Skeletal muscle cell (primary cell): Measurements from ENCODE around the gene KCNH4.
A peak's percentile ranks its signal among the peaks of the same experiment; 100 is the strongest.

Experiments
- DNase-seq: peaks from one replicate; pipeline ENCODE4 v3.0.0-alpha.2; 2010; ENCODE audit warnings: low read depth
- H3K4me3 ChIP-seq: 2 replicates; pipeline ENCODE4 v1.5.1; 2011; ENCODE audit warnings: low read depth, mild to moderate bottlenecking, control low read depth, low read length, moderate library complexity

KCNH4 gene

DNA sequence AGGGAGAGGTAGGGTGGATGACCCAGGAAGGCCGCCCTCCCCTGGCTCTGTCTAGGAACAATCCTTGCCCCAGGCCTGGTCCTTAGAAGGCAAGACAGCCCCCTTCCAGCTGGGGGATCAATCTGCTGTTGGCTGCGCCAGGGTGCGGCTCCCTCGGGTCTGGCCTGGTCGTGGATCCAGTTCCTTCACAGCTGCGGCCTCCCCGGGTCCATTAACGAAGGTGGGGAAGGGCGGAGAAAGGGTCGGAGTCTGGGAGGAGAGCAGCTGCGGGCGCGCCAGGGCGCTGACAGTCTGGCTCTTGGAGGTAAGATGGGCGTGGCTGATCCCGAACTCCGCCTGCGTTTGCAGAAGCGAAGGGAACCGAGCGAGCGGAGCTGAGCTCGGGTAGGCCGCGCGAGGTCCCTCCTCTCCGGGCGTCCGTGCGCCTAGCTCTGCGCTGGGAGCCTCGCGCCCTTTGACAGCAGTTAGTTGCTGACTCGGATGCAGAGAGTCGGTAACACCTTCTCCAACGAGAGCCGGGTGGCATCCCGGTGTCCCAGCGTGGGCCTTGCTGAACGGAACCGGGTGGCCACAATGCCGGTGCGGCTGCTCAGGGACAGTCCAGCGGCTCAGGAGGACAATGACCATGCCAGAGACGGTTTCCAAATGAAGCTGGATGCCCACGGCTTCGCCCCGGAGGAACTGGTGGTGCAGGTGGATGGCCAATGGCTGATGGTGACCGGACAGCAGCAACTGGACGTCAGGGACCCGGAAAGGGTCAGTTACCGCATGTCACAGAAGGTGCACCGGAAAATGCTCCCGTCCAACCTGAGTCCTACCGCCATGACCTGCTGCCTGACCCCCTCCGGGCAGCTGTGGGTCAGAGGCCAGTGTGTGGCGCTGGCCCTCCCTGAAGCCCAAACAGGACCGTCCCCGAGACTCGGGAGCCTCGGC is 58.3 kb downstream of the KCNH4 start, which contains the start of gene HSPB9:
HSPB9 (plus strand) TSS at position 434 of the 933 bp plus-strand sequence; CDS start at position 481, 47 bp downstream.
- no peak within 1 kb of the TSS for H3K4me3 ChIP-seq
- DNase-seq = no peak

DNA sequence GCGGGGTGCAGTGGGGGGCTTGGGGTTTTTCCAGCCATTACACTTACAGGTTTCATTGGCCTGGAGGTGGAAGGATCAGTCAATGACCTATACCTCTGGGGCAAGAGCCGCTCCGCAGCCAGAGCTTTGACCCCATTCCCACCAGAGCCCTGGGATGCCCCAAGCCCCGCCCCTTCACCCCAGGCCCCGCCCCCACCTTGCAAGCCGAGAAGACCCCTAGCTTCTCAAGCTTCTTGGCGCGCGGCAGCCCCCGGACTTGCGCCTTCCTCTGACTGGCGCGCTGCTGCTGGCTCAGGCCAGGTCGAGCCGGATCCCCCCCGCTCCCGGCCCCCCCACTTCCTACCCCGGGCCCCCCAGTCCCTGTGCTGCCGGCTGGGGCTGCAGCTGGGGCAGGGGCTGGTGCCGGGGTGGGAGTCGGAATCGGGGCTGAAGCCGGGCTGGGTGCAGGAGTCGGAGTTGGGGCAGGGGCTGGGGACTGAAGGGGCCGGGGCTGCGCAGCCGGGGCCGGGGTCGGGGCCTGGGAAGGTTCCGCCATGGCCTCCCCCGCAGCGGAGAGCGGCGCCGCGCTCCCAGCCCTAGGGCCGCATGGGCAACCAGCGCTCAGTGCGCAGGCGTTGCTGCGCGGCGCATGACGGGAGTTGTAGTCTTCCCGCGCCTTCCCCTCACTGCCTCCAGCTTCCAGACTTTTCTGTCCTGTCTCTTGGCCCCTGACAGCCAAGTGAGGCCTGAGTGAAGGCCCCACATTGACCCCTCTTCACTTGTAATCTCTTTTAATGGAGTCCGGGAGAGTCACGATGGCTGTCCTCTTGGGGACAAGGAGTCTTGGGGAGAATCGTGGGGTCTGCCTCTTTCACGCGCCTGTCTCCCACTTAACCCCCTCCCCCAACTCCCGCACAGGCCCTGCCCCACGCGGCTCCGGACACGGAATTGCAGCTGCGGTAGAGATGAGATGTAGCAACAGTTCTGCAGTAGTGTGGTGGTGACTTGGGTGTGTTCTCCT is 59.9 kb downstream of the KCNH4 start, which contains the start of gene KAT2A:
KAT2A (minus strand) TSS at position 598 of the 1,000 bp plus-strand sequence; CDS start at position 535, 63 bp downstream.
- DNase-seq = peak; percentile 39
- peak within 1 kb of the TSS; percentile 56 for H3K4me3 ChIP-seq

- DNase-seq = no peak
- peak overlapping the region; percentile 56 for H3K4me3 ChIP-seq
These were observed 60.7 kb downstream of the KCNH4 start for GRCh38 chr17:42120161-42120769.

GRCh38 chr17:42119301-42119700 is 61.6 kb downstream of the KCNH4 start:
- H3K4me3 ChIP-seq = no peak overlapping the region
- no peak for DNase-seq

- H3K4me3 ChIP-seq = no peak overlapping the region
- no peak for DNase-seq
These were observed 62.4 kb downstream of the KCNH4 start for GRCh38 chr17:42118545-42118944.

GRCh38 chr17:42118126-42118510 is 62.8 kb downstream of the KCNH4 start:
- H3K4me3 ChIP-seq = no peak overlapping the region
- no peak for DNase-seq

DNA sequence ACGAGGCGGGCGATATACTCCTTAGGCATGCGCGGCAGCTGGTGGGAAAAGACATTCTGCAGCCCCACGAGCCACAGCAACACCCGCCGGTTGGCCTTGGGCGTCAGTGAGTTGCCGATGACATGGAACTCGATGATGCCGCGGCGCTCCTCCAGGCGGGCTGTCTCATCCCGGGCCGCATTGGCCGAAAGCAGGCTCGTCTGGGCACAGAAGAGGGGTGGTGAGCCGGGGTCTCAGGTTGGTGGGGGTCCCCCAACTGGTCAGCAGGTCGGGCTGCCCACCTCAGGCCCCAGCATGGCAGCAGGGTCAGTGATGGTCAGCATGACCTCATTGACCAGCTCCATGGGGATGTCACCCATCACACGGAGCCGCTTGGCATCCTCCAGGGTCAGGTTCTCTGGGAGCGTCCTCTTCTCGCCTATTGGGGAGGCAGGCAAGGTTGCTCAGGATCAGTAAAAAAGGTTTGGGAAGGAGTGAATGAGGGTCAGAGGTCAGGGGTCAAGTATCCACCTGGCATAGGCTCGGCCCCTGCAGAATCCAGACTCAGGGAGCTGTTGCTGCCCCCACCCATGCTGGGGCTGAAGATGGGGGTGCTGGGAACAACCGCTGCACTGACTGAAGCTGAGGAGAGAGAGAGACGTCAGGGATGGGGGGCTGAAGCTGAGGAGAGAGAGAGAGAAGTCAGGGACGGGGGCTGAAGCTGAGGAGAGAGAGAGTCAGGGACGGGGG is 63.4 kb downstream of the KCNH4 start:
- DNase-seq = no peak
- H3K4me3 ChIP-seq = no peak overlapping the region

- peak; percentile 31 for DNase-seq
- no peak overlapping the region for H3K4me3 ChIP-seq
These were observed 64.1 kb downstream of the KCNH4 start for GRCh38 chr17:42116705-42117396.

DNA sequence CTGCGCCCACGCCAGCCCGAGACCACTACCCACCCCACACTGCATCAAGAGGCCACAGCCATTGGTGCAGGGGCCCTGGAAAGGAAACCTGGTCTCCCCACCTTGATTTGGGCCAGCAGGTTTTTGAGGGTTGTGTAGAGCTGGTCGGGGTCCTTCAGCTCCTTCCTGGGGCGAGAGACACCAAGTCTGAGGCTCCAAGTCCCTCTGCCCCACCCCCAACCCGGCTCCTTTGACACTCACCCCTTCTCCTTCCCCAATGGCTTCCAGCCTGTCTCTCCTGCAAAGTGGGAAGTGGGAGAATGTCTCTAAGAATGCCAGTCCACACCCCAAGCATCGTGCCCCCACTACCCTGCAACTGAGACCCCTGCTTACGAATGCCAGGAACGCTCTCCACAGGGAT is 66.8 kb downstream of the KCNH4 start:
- H3K4me3 ChIP-seq = no peak overlapping the region
- DNase-seq = no peak

DNA sequence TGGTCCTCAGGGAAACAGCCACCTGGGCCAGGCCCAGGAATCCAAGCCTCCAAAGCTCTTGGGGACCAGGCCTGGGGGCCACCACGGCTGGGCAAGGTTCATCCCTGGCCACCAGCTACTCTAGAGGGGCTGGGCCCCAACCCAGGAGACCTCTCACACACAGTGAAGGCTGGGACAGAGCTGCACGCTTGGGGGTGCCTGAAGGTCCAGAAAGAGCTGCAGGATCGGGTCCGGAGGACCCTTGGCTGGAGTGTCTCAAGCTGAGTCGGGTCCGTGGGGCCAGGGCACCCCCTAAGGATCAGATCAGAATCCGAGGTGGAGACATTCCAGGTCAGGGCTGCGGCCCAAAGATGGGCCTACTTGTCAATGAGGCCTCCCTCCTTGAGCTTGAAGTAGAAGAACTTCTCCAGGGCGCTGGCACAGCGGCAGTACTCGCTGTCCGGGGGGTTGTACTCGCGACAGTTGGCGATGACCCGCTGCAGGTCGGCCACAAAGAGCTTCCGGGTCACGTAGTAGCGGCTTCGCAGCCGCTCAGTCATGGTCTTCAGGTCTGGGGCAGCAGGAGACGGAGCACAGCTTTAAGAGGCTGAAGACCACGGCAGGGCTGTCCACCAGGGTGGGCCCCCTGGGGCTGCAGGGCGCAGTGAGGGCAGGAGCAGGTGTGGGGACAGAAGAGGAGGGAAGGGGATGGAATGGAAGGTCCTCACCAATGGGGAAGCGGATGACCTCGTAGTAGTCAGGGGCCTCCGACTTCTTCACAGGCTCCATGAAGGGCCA is 67.5 kb downstream of the KCNH4 start:
- no peak overlapping the region for H3K4me3 ChIP-seq
- no peak for DNase-seq

DNA sequence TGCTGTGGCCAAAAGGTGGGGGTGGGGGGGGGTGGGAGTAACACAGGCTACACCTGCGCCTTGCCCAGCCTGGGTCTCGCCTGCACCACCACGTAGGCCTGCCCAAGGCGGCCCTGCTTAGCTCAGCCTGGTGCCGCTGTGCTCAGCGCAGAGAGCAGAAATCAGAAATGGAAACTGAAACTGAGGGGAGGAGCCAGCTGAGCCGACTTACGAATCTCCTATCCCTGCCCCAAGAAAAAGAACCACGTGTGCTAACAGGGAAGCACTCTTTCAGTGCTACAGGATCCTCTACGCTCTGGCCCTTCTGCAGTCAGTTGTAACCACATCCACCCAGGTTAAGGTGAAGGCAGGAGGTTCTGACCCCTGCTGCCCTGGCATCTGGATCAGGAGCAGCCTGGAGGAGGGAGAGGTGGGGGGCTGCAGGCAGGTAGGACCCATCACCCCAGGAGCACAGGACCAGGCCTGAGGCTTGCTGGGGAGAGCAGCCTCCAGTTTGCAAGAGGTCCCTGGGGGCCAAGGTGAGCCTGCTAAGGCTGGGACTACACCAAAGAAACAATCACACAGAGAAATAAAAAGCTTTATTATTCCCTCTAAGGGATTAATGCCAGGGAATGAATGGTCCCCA is 68.3 kb downstream of the KCNH4 start, which contains the start of gene DHX58:
DHX58 (minus strand) TSS at position 163 of the 625 bp plus-strand sequence. CDS start 822 bp downstream, outside the sequence.
- DNase-seq = peak; percentile 56
- H3K4me3 ChIP-seq = peak within 1 kb of the TSS; percentile 41

GRCh38 chr17:42111871-42112551 is 68.9 kb downstream of the KCNH4 start:
- peak overlapping the region; percentile 41 for H3K4me3 ChIP-seq
- no peak for DNase-seq

DNA sequence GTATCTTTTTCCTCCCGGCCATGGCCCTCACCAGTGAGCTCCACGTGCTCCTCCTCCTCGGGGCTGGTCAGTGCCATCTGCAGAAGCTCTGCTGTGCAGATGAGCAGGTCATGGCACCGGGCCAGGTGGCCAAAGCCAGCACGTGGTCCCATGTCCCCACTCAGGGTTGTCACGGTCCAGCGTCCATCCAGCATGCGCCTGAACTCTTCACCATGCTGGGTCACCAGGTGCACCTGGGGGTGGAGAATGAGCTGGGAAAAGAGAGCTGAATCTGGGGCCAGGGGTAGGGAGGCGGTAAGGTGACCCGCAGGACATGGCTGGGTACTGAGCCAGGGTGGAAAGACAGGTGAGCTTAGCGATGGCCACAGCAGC is 69.7 kb downstream of the KCNH4 start:
- DNase-seq = no peak
- no peak overlapping the region for H3K4me3 ChIP-seq

- no peak overlapping the region for H3K4me3 ChIP-seq
- DNase-seq = no peak
These were observed 70.4 kb downstream of the KCNH4 start for GRCh38 chr17:42110301-42111264.

- DNase-seq = no peak
- H3K4me3 ChIP-seq = no peak overlapping the region
These were observed 71.9 kb downstream of the KCNH4 start for GRCh38 chr17:42109086-42109485.
